ENCODE measurements around the gene TACR1.

TACR1 gene

GRCh38 chr2:75097831-75098230 is 101.5 kb downstream of the TACR1 start:
- CTCF ChIA-PET: interaction anchor here (1.0 to 1.1 kb wide), 2 partner anchors 102 to 145 kb away, joined by 4 to 5 read pairs; partner anchors contain the start of gene TACR1
- no peak for TF ChIP-seq ZBTB1 (tag by site-specific recombination; IDR thresholded peaks at IDR 0.05)
- TF ChIP-seq, protein P1, sequence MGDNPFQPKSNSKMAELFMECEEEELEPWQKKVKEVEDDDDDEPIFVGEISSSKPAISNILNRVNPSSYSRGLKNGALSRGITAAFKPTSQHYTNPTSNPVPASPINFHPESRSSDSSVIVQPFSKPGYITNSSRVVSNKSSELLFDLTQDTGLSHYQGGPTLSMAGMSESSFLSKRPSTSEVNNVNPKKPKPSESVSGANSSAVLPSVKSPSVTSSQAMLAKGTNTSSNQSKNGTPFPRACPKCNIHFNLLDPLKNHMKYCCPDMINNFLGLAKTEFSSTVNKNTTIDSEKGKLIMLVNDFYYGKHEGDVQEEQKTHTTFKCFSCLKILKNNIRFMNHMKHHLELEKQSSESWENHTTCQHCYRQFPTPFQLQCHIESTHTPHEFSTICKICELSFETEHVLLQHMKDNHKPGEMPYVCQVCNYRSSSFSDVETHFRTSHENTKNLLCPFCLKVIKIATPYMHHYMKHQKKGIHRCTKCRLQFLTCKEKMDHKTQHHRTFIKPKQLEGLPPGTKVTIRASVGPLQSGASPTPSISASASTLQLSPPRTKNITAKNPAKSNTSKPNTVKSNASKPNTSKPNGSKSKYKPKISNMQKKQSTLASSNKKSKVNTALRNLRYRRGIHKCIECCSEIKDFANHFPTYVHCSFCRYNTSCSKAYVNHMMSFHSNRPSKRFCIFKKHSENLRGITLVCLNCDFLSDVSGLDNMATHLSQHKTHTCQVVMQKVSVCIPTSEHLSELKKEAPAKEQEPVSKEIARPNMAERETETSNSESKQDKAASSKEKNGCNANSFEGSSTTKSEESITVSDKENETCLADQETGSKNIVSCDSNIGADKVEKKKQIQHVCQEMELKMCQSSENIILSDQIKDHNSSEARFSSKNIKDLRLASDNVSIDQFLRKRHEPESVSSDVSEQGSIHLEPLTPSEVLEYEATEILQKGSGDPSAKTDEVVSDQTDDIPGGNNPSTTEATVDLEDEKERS (tag by site-specific recombination; IDR thresholded peaks at IDR 0.05): no peak
- TF ChIP-seq ZNF514 (tag by site-specific recombination; IDR thresholded peaks at IDR 0.05): no peak
- TF ChIP-seq, protein P2, sequence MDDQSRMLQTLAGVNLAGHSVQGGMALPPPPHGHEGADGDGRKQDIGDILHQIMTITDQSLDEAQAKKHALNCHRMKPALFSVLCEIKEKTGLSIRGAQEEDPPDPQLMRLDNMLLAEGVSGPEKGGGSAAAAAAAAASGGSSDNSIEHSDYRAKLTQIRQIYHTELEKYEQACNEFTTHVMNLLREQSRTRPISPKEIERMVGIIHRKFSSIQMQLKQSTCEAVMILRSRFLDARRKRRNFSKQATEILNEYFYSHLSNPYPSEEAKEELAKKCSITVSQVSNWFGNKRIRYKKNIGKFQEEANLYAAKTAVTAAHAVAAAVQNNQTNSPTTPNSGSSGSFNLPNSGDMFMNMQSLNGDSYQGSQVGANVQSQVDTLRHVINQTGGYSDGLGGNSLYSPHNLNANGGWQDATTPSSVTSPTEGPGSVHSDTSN (CRISPR knock-in tag; IDR thresholded peaks at IDR 0.05): no peak
- no peak for TF ChIP-seq ZNF23 (tag by site-specific recombination; IDR thresholded peaks at IDR 0.05; ENCODE audit: borderline replicate concordance)
- no peak for TF ChIP-seq GLIS1 (tag by site-specific recombination; IDR thresholded peaks at IDR 0.05)
- TF ChIP-seq OVOL3 (tag by site-specific recombination; IDR thresholded peaks at IDR 0.05): no peak
- Histone ChIP-seq H3K4me3 (ENCODE audit: low read depth, low read length) (no peak overlapping the region), H3K27ac (ENCODE audit: extremely low read depth, low read depth, low read length) (no peak overlapping the region), H3K36me3 (ENCODE audit: control insufficient read depth in 2 of 2, insufficient read depth in 1 of 2, low read length in 2 of 2) (no peaks in the 10 kb centered on the region), H3K9me3 (ENCODE audit: control insufficient read depth, insufficient read depth, low read depth, low read length) (no peaks in the 10 kb centered on the region), H3K4me1 (ENCODE audit: control insufficient read depth, insufficient read depth, low read length) (peaks cover 5% of the 10 kb centered on the region)
- POLR2A ChIA-PET: no interaction called here

DNA sequence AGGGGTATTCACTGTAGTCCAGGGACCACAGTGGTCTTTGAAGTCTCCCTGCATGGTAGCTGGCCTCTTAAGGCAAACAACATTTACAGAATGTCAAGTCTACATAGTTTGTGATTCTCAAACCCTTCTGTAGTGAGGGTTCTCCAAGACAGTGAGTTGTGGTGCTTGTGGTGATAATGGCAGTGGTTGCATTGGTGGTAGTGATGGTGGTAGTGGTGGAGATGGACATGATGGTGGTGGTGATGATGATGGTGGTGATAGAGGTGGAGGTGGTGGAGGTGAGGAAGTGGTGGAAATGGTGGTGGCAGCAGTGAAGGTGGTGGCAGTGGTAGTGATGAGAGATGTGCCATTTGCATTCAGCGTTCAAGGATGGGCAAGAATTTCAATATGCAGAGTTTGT is 104.9 kb downstream of the TACR1 start:
- no peaks in the 10 kb centered on the region for H3K9me3 ChIP-seq (ENCODE audit: control insufficient read depth, insufficient read depth, low read depth, low read length)
- H3K27ac ChIP-seq (ENCODE audit: extremely low read depth, low read depth, low read length): no peak overlapping the region
- CTCF ChIA-PET: no interaction called here
- TF ChIP-seq ZNF302 (tag by site-specific recombination; IDR thresholded peaks at IDR 0.05; ENCODE audit: low read depth): no peak
- no peak for TF ChIP-seq ZNF404 (tag by site-specific recombination; IDR thresholded peaks at IDR 0.05)
- no peak for TF ChIP-seq GLIS2 (tag by site-specific recombination; IDR thresholded peaks at IDR 0.05)
- no peaks in the 10 kb centered on the region for H3K36me3 ChIP-seq (ENCODE audit: control insufficient read depth in 2 of 2, insufficient read depth in 1 of 2, low read length in 2 of 2)
- peaks cover 1% of the 10 kb centered on the region for H3K4me1 ChIP-seq (ENCODE audit: control insufficient read depth, insufficient read depth, low read length)
- no peak overlapping the region for H3K4me3 ChIP-seq (ENCODE audit: low read depth, low read length)
- POLR2A ChIA-PET: no interaction called here

DNA sequence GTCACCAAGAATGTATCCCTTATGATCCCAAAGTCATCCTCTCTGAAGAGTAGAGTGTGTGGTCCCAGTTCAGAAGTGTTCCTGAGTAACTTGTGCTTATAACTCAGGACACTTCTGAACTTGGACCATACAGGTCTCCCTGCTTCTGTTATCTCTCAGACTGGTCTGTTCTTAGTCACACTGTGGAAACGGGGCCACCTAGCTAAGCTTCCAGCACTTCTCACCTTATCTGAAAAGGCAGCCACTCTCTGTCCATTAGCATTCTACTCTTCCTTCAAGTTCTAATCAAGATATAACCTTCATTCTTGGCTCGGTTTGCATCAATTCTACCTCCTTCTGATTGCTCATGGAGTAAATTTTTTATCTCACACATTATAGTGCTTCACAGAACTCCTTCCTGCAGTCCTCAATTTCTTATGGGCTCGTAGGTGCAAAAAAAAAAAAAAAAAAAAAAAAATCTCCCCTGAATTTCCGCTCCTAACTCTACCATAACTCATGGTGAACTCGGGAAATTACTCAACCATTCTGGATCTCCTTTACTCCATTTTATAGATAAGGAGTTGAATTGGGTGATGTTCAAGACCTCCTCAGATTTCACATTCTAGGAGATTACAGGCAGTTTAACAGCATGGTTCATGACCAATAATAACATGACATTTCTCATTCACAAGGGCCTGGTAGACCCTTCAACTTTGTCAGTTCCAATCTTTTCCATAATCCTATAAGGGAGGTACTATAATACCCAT is 108.4 kb downstream of the TACR1 start:
- ChIA-PET POLR2A (no interaction called here), CTCF (no interaction called here)
- H3K9me3 ChIP-seq (ENCODE audit: control insufficient read depth, insufficient read depth, low read depth, low read length): no peaks in the 10 kb centered on the region
- H3K36me3 ChIP-seq (ENCODE audit: control insufficient read depth in 2 of 2, insufficient read depth in 1 of 2, low read length in 2 of 2): no peaks in the 10 kb centered on the region
- no peak overlapping the region for H3K27ac ChIP-seq (ENCODE audit: extremely low read depth, low read depth, low read length)
- H3K4me1 ChIP-seq (ENCODE audit: control insufficient read depth, insufficient read depth, low read length): no peaks in the 10 kb centered on the region
- no peak overlapping the region for H3K4me3 ChIP-seq (ENCODE audit: low read depth, low read length)
- TF ChIP-seq ZNF529 (tag by site-specific recombination; IDR thresholded peaks at IDR 0.05; ENCODE audit: insufficient replicate concordance) (no peak), ZNF621 (tag by site-specific recombination; IDR thresholded peaks at IDR 0.05) (no peak), ZNF433 (tag by site-specific recombination; IDR thresholded peaks at IDR 0.05; ENCODE audit: low read depth) (no peak), ZNF561 (tag by site-specific recombination; IDR thresholded peaks at IDR 0.05; ENCODE audit: borderline replicate concordance) (no peak), REPIN1 (tag by site-specific recombination; IDR thresholded peaks at IDR 0.05; ENCODE audit: low read depth) (no peak), ZNF292 (tag by site-specific recombination; IDR thresholded peaks at IDR 0.05; ENCODE audit: borderline replicate concordance, low read depth) (no peak), ZNF658 (tag by site-specific recombination; IDR thresholded peaks at IDR 0.05) (no peak), ZNF146 (tag by site-specific recombination; IDR thresholded peaks at IDR 0.05) (no peak), ZNF423 (tag by site-specific recombination; IDR thresholded peaks at IDR 0.05) (no peak)
- TF ChIP-seq, protein P3, sequence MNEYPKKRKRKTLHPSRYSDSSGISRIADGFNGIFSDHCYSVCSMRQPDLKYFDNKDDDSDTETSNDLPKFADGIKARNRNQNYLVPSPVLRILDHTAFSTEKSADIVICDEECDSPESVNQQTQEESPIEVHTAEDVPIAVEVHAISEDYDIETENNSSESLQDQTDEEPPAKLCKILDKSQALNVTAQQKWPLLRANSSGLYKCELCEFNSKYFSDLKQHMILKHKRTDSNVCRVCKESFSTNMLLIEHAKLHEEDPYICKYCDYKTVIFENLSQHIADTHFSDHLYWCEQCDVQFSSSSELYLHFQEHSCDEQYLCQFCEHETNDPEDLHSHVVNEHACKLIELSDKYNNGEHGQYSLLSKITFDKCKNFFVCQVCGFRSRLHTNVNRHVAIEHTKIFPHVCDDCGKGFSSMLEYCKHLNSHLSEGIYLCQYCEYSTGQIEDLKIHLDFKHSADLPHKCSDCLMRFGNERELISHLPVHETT (tag by site-specific recombination; IDR thresholded peaks at IDR 0.05): no peak
- TF ChIP-seq, protein P1 (tag by site-specific recombination; IDR thresholded peaks at IDR 0.05): no peak
- TF ChIP-seq, protein P4, sequence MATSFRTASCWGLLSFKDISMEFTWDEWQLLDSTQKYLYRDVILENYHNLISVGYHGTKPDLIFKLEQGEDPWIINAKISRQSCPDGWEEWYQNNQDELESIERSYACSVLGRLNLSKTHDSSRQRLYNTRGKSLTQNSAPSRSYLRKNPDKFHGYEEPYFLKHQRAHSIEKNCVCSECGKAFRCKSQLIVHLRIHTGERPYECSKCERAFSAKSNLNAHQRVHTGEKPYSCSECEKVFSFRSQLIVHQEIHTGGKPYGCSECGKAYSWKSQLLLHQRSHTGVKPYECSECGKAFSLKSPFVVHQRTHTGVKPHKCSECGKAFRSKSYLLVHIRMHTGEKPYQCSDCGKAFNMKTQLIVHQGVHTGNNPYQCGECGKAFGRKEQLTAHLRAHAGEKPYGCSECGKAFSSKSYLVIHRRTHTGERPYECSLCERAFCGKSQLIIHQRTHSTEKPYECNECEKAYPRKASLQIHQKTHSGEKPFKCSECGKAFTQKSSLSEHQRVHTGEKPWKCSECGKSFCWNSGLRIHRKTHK (tag by site-specific recombination; IDR thresholded peaks at IDR 0.05): no peak

Measured in HEK293 (cell line).